GM12891 (cell line): ENCODE results near the gene IL2RA.

Experiments
- POLR2A ChIP-seq: IDR thresholded peaks from 2 replicates; pipeline ENCODE4 v1.6.1; 2011; ENCODE audit warnings: low read depth, low read length, control low read depth
- POLR2AphosphoS5 ChIP-seq: IDR thresholded peaks from 2 replicates; pipeline ENCODE4 v1.6.1; 2011; ENCODE audit warnings: low read depth, low read length, control low read depth
- POU2F2 ChIP-seq: IDR thresholded peaks from 2 replicates; pipeline ENCODE4 v1.6.1; 2011; ENCODE audit warnings: low read depth, mild to moderate bottlenecking, control low read depth, low read length, moderate library complexity

DNA sequence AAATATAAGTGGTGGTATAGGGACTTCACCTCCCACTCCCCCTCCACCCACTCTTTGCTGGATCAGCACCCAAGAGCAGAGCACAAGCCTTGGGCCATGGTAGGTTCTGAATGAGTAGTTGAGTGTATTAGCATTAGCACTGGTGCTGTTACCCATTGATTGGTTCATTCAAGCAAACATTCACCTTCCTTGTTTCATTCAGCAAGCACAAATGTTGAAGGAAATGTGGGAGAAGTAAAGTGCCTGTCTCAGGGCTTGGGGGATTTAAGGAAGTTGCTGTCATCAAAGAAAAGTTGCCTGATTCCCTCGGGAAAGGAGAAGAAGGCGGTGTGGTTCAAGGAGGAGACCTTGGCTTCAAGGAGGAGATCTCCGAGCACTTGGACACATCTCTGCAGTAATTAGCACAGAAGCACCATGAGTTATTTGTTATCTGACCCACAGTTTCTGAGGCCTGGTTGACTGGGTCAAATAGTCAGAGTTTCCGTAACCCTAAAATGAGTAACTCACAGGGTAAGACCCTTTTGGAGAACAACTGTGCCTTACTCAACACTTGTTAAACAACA lies 17.3 kb downstream of the IL2RA start:
- TF ChIP-seq POLR2A = no peak
- no peak for TF ChIP-seq POU2F2
- TF ChIP-seq POLR2AphosphoS5 = no peak
